Measurements from ENCODE around the gene PARP11. TPM values are rescaled to one million over a fixed set of nuclear protein-coding genes. Genes with fewer than 3 reads are reported as not detected.

The PARP11 gene
- total and polyA plus RNA-seq, 2 donors (not counting 3 experiments of a cell fraction or from before 2014, with no cell fraction given) = 3.0 to 4.9 TPM

GRCh38 chr12:3836641-3837040 is 36.6 kb downstream of the PARP11 start:
- TF ChIP-seq POLR2A (IDR thresholded peaks at IDR 0.05; ENCODE audit: low read depth, low read length) = no peak
- no peak for TF ChIP-seq MYC (IDR thresholded peaks at IDR 0.05; ENCODE audit: low read depth, low read length)
- TF ChIP-seq CTCF (IDR thresholded peaks at IDR 0.05; ENCODE audit: extremely low read depth in 1 of 2, insufficient read depth in 1 of 2, low read depth in 1 of 2, low read length in 2 of 2) = no peak
- no peak for TF ChIP-seq FOS (IDR thresholded peaks at IDR 0.05; ENCODE audit: borderline replicate concordance, insufficient read depth, low read length)
- TF ChIP-seq GATA2 (IDR thresholded peaks at IDR 0.05; ENCODE audit: insufficient read depth, insufficient read length, low read depth, low read length) = no peak
- TF ChIP-seq POLR2AphosphoS5 (IDR thresholded peaks at IDR 0.05; ENCODE audit: insufficient read depth, low read depth, low read length) = no peak
- no peak for TF ChIP-seq EZH2 (IDR thresholded peaks at IDR 0.05; ENCODE audit: borderline replicate concordance, low read depth, low read length, severe bottlenecking)
- no peak for TF ChIP-seq MAX (IDR thresholded peaks at IDR 0.05; ENCODE audit: insufficient read depth, insufficient read length)
- no peak for TF ChIP-seq JUN (IDR thresholded peaks at IDR 0.05; ENCODE audit: borderline replicate concordance, insufficient read depth, insufficient read length, low read depth)
- dilution Hi-C loops (cut with MboI; ENCODE audit: extremely low pct_ligation_motif_present, low sequenced_read_pairs) (no loop called here), intact Hi-C loops (cut with micrococcal nuclease) (no loop called here)
- Histone ChIP-seq H4K20me1 (replicated peaks; ENCODE audit: control insufficient read depth, extremely low read depth, insufficient read depth, low read length) (no peaks in the 10 kb centered on the region), H3K4me2 (ENCODE audit: insufficient read depth, low read length) (no peak overlapping the region), H3K9me1 (replicated peaks; ENCODE audit: control insufficient read depth, extremely low read depth, insufficient read depth, low read length) (peaks cover 2% of the 10 kb centered on the region), H3K4me3 (replicated peaks in 1 of 3; ENCODE audit: insufficient read depth in 1 of 3, low read depth in 1 of 3, low read length in 3 of 3) (no peak overlapping the region), H3K79me2 (ENCODE audit: control insufficient read depth, insufficient read depth, low read length) (no peaks in the 10 kb centered on the region), H3K27me3 (ENCODE audit: control insufficient read depth in 2 of 2, insufficient read depth in 2 of 2, low read length in 2 of 2) (peaks cover 3 to 8% of the 10 kb centered on the region in 2 experiments), H3K4me1 (ENCODE audit: control insufficient read depth, extremely low read depth, insufficient read depth, low read length) (no peaks in the 10 kb centered on the region), H3K36me3 (ENCODE audit: control insufficient read depth in 2 of 2, extremely low read depth in 1 of 2, insufficient read depth in 2 of 2, low read length in 2 of 2) (no peaks in the 10 kb centered on the region), H3K9me3 (replicated peaks; ENCODE audit: control insufficient read depth, insufficient read depth, low read length) (no peaks in the 10 kb centered on the region), H3K9ac (replicated peaks; ENCODE audit: extremely low read depth, insufficient read depth, low read length) (no peak overlapping the region), H3K27ac (ENCODE audit: insufficient read depth, low read depth, low read length) (no peak overlapping the region), H2AFZ (ENCODE audit: low read depth, low read length) (no peak overlapping the region)
- BruUV-seq (replicated peaks) = no TSS peak
- DNase-seq (ENCODE audit: low read depth, low spot score) (no peak), FAIRE-seq (no peak)
- POLR2A ChIA-PET = no interaction called here
- CTCF ChIA-PET = interaction anchor here (1.6 kb wide), 1 partner anchor 536 kb away, joined by 6 read pairs; no protein-coding TSS in a partner anchor

Data from endothelial cell of umbilical vein (primary cell).